ENCODE measurements around the gene PINK1.

DNA sequence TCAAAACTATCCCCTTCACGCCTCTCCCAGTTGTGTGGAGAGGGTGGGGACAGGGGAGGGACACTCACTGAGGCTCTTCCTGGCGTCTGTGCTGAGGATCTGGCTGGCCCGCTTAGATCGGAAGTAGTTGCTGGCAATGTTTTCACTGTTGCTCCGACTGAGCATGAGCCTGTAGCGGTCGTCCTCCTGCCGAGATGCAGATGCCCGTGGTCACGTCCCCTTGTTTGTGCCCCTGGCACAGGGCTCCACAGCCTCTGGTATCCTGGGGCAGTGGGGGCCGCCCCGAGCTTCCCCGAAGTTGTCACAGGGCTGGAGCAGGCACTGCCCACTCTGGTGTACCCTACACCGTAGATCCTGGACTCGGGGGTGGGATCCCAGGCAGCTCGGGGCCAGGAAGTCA, 32.9 kb downstream of the PINK1 start:
- TF ChIP-seq SP3 (tag by site-specific recombination; IDR thresholded peaks at IDR 0.05) (no peak), ZSCAN23 (tag by site-specific recombination; IDR thresholded peaks at IDR 0.05) (no peak), ZNF558 (tag by site-specific recombination; IDR thresholded peaks at IDR 0.05) (no peak), ZNF610 (tag by site-specific recombination; IDR thresholded peaks at IDR 0.05; ENCODE audit: borderline replicate concordance) (no peak), ZNF768 (tag by site-specific recombination; IDR thresholded peaks at IDR 0.05) (no peak)
- TF ChIP-seq, protein P1, sequence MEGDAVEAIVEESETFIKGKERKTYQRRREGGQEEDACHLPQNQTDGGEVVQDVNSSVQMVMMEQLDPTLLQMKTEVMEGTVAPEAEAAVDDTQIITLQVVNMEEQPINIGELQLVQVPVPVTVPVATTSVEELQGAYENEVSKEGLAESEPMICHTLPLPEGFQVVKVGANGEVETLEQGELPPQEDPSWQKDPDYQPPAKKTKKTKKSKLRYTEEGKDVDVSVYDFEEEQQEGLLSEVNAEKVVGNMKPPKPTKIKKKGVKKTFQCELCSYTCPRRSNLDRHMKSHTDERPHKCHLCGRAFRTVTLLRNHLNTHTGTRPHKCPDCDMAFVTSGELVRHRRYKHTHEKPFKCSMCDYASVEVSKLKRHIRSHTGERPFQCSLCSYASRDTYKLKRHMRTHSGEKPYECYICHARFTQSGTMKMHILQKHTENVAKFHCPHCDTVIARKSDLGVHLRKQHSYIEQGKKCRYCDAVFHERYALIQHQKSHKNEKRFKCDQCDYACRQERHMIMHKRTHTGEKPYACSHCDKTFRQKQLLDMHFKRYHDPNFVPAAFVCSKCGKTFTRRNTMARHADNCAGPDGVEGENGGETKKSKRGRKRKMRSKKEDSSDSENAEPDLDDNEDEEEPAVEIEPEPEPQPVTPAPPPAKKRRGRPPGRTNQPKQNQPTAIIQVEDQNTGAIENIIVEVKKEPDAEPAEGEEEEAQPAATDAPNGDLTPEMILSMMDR (tag by site-specific recombination; IDR thresholded peaks at IDR 0.05) = no peak
- TF ChIP-seq, protein P2, sequence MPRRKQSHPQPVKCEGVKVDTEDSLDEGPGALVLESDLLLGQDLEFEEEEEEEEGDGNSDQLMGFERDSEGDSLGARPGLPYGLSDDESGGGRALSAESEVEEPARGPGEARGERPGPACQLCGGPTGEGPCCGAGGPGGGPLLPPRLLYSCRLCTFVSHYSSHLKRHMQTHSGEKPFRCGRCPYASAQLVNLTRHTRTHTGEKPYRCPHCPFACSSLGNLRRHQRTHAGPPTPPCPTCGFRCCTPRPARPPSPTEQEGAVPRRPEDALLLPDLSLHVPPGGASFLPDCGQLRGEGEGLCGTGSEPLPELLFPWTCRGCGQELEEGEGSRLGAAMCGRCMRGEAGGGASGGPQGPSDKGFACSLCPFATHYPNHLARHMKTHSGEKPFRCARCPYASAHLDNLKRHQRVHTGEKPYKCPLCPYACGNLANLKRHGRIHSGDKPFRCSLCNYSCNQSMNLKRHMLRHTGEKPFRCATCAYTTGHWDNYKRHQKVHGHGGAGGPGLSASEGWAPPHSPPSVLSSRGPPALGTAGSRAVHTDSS (tag by site-specific recombination; IDR thresholded peaks at IDR 0.05) = no peak
- TF ChIP-seq, protein P3, sequence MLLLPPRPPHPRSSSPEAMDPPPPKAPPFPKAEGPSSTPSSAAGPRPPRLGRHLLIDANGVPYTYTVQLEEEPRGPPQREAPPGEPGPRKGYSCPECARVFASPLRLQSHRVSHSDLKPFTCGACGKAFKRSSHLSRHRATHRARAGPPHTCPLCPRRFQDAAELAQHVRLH (tag by site-specific recombination; IDR thresholded peaks at IDR 0.05) = no peak

All from HEK293 (cell line).